Breast epithelium (tissue), 3 donors: ENCODE data around the gene ATG16L2.

Experiments used
- CTCF ChIP-seq, 3 donors: fragments of 450-650 bp; IDR thresholded peaks; one replicate each; pipeline ENCODE4 v1.5.1; 2016 to 2017; ENCODE audit warnings: antibody characterized with exemption in 3 of 3, mild to moderate bottlenecking in 3 of 3, moderate library complexity in 3 of 3
- POLR2A ChIP-seq: fragments of 450-650 bp; IDR thresholded peaks from one replicate; pipeline ENCODE4 v1.6.1; 2016; ENCODE audit warnings: antibody characterized with exemption, mild to moderate bottlenecking, moderate library complexity
- POLR2AphosphoS5 ChIP-seq, 3 donors: sonication (generic); formaldehyde crosslinking; IDR thresholded peaks; one replicate each; pipeline ENCODE4 v1.6.1; 2017; ENCODE audit warnings: antibody characterized with exemption in 3 of 3

GRCh38 chr11:72829178-72829577, 15.0 kb downstream of the ATG16L2 start:
- TF ChIP-seq CTCF (IDR thresholded peaks at IDR 0.05) (no peak), POLR2AphosphoS5 (IDR thresholded peaks at IDR 0.05) (no peak), POLR2A (no peak)
